Endothelial cell of umbilical vein (primary cell): ENCODE data around the gene TEX11. TPM values are rescaled to one million over a fixed set of nuclear protein-coding genes. Genes with fewer than 3 reads are reported as not detected.

Experiments used
- BruUV-seq: library from RNA; stranded (reverse); fragments of 400-500 nt; replicated peaks from 2 replicates; lab custom pipeline; 2021; lab: Mats Ljungman, UMichigan
- CTCF ChIA-PET: fragments of 300-600, 350-600 bp; sonication (Branson Sonifier 250); formaldehyde crosslinking; loops from one replicate; lab custom pipeline; 2021; ENCODE audit warnings: antibody characterized with exemption, inconsistent platforms; lab: Charles Lee
- POLR2A ChIA-PET: fragments of 300-600, 350-600 bp; sonication (Branson Sonifier 250); formaldehyde crosslinking; loops from one replicate; lab custom pipeline; 2021; ENCODE audit warnings: antibody characterized with exemption, inconsistent platforms; lab: Charles Lee
- DNase-seq: peaks from one replicate; pipeline ENCODE4 v3.0.0-alpha.2; 2011; ENCODE audit warnings: low read depth, low spot score
- FAIRE-seq: peaks from 2 replicates; lab custom pipeline; 2011; peaks lifted over from hg19 to GRCh38; lab: Jason Lieb, UNC
- H2AFZ ChIP-seq: 2 replicates; pipeline ENCODE4 v1.6.0; 2012; ENCODE audit warnings: low read depth, low read length, control low read depth, inconsistent platforms
- H3K27ac ChIP-seq: 2 replicates; pipeline ENCODE4 v1.5.1; 2011; ENCODE audit warnings: low read depth, mild to moderate bottlenecking, control low read depth, low read length, moderate library complexity; ENCODE audit not compliant: insufficient read depth
- H3K27me3 ChIP-seq, 2 experiments: 2 replicates each; pipeline versions ENCODE4 v1.6.0 to v1.6.1; 2011; ENCODE audit warnings: low read length in 2 of 2, mixed read lengths in 1 of 2; ENCODE audit not compliant: control insufficient read depth in 2 of 2, insufficient read depth in 2 of 2
- H3K36me3 ChIP-seq, 2 experiments: 2 replicates in 1 of 2; 3 replicates in 1 of 2; pipeline ENCODE4 v1.5.1; 2011; ENCODE audit warnings: low read length in 2 of 2, mild to moderate bottlenecking in 1 of 2, moderate library complexity in 1 of 2; ENCODE audit not compliant: control insufficient read depth in 2 of 2, insufficient read depth in 2 of 2; ENCODE audit errors: extremely low read depth in 1 of 2
- H3K4me1 ChIP-seq: 3 replicates; pipeline ENCODE4 v1.5.1; 2011; ENCODE audit warnings: mild to moderate bottlenecking, low read length; ENCODE audit not compliant: control insufficient read depth, insufficient read depth; ENCODE audit errors: extremely low read depth
- H3K4me2 ChIP-seq: 2 replicates; pipeline ENCODE4 v1.6.1; 2011; ENCODE audit warnings: low read length, control low read depth, mixed read lengths; ENCODE audit not compliant: insufficient read depth
- H3K4me3 ChIP-seq, 3 experiments: fragments of 200-600 bp in 1 of 3; sonication (generic), shearing (Covaris generic) in 1 of 3; replicated peaks in 1 of 3; 2 replicates each; pipeline ENCODE4 v1.5.1; 2011 to 2016; ENCODE audit warnings: control low read depth in 3 of 3, low read length in 3 of 3, mild to moderate bottlenecking in 2 of 3, inconsistent platforms in 1 of 3, low read depth in 1 of 3, moderate library complexity in 1 of 3; ENCODE audit not compliant: insufficient read depth in 1 of 3
- H3K79me2 ChIP-seq: 2 replicates; pipeline ENCODE4 v1.6.0; 2012; ENCODE audit warnings: low read length, inconsistent platforms; ENCODE audit not compliant: control insufficient read depth, insufficient read depth
- H3K9ac ChIP-seq: replicated peaks from 2 replicates; pipeline ENCODE3; 2011; ENCODE audit warnings: low read length, control low read depth; ENCODE audit not compliant: insufficient read depth; ENCODE audit errors: extremely low read depth
- H3K9me1 ChIP-seq: replicated peaks from 3 replicates; pipeline ENCODE4 v1.6.0; 2011; ENCODE audit warnings: mild to moderate bottlenecking, low read length; ENCODE audit not compliant: control insufficient read depth, insufficient read depth; ENCODE audit errors: extremely low read depth
- H3K9me3 ChIP-seq: replicated peaks from 2 replicates; pipeline ENCODE4 v1.5.1; 2012; ENCODE audit warnings: low read length, inconsistent platforms; ENCODE audit not compliant: control insufficient read depth, insufficient read depth
- H4K20me1 ChIP-seq: replicated peaks from 2 replicates; pipeline ENCODE3; 2011; ENCODE audit warnings: mild to moderate bottlenecking, low read length; ENCODE audit not compliant: control insufficient read depth, insufficient read depth; ENCODE audit errors: extremely low read depth
- EZH2 ChIP-seq: IDR thresholded peaks from 2 replicates; pipeline ENCODE4 v1.6.1; 2012; ENCODE audit warnings: borderline replicate concordance, low read depth, mild to moderate bottlenecking, moderate library complexity, low read length, inconsistent platforms; ENCODE audit not compliant: severe bottlenecking
- FOS ChIP-seq: IDR thresholded peaks from 2 replicates; pipeline ENCODE4 v1.6.1; 2011; ENCODE audit warnings: mild to moderate bottlenecking, low read length, moderate library complexity, borderline replicate concordance; ENCODE audit not compliant: insufficient read depth
- GATA2 ChIP-seq: IDR thresholded peaks from 2 replicates; pipeline ENCODE4 v1.7.0; 2011; ENCODE audit warnings: low read depth, mild to moderate bottlenecking, moderate library complexity, mixed read lengths, low read length; ENCODE audit not compliant: insufficient read length, insufficient read depth
- JUN ChIP-seq: IDR thresholded peaks from 2 replicates; pipeline ENCODE4 v1.6.1; 2011; ENCODE audit warnings: borderline replicate concordance, low read depth; ENCODE audit not compliant: insufficient read length, insufficient read depth
- MAX ChIP-seq: IDR thresholded peaks from 2 replicates; pipeline ENCODE4 v1.6.1; 2011; ENCODE audit not compliant: insufficient read depth, insufficient read length
- MYC ChIP-seq: IDR thresholded peaks from one replicate; pipeline ENCODE4 v1.6.1; 2011; ENCODE audit warnings: mild to moderate bottlenecking, low read depth, low read length
- POLR2A ChIP-seq: IDR thresholded peaks from 2 replicates; pipeline ENCODE4 v1.6.1; 2012; ENCODE audit warnings: low read depth, mild to moderate bottlenecking, control low read depth, low read length
- POLR2AphosphoS5 ChIP-seq: IDR thresholded peaks from 2 replicates; pipeline ENCODE4 v1.6.1; 2012; ENCODE audit warnings: low read depth, mild to moderate bottlenecking, control low read depth, low read length, moderate library complexity; ENCODE audit not compliant: insufficient read depth
- dilution Hi-C: fragments of 300-500 bp; cut with MboI; formaldehyde crosslinking; loops from one replicate; pipeline ENCODE4 v1.15.0; 2019; ENCODE audit warnings: low sequenced_read_pairs; ENCODE audit not compliant: extremely low pct_ligation_motif_present
- intact Hi-C: fragments of 100-400 bp; cut with micrococcal nuclease; formaldehyde crosslinking; loops from one replicate; pipeline ENCODE4 v1.10.0; 2022
- polyA plus RNA-seq, 4 experiments: library from polyadenylated mRNA; depleted of rRNA in 3 of 4; stranded (reverse) in 3 of 4; unstranded in 1 of 4; fragments of >200 nt; gene quantifications; 2 replicates each; pipeline versions ENCODE4 v1.2.1 to v1.2.3, GENCODE V29; 2011 to 2012; ENCODE audit warnings: missing spikeins in 1 of 4
- total RNA-seq: library from RNA; stranded (reverse); gene quantifications from 2 replicates; pipeline ENCODE4 v1.2.3, GENCODE V29; 2021
- TF ChIP-seq, protein P1 (sequence below), 2 donors: IDR thresholded peaks; 1 replicate in 1 of 2; 2 replicates in 1 of 2; pipeline ENCODE4 v1.5.1; 2011; ENCODE audit warnings: low read length in 2 of 2, mild to moderate bottlenecking in 2 of 2, moderate library complexity in 2 of 2, control low read depth in 1 of 2, inconsistent platforms in 1 of 2, low read depth in 1 of 2; ENCODE audit not compliant: insufficient read depth in 1 of 2; ENCODE audit errors: extremely low read depth in 1 of 2

TEX11 gene
- total and polyA plus RNA-seq, 2 donors (not counting 3 experiments of a cell fraction or from before 2014, with no cell fraction given) = not detected

- intact Hi-C loops = no loop called here
- ChIA-PET CTCF (no interaction called here), POLR2A (no interaction called here)
- Histone ChIP-seq H3K27ac (no peak overlapping the region), H3K9me3 (no peaks in the 10 kb centered on the region), H3K4me2 (no peak overlapping the region), H3K79me2 (no peaks in the 10 kb centered on the region), H2AFZ (no peak overlapping the region), H3K36me3 (no peaks in the 10 kb centered on the region), H3K4me3 (no peak overlapping the region), H3K9ac (no peak overlapping the region), H3K4me1 (no peaks in the 10 kb centered on the region), H3K27me3 (peaks cover 0 to 2% of the 10 kb centered on the region in 2 experiments), H3K9me1 (no peaks in the 10 kb centered on the region), H4K20me1 (no peaks in the 10 kb centered on the region)
- no peak for DNase-seq
- TF ChIP-seq EZH2 (no peak), FOS (no peak)
- BruUV-seq = no TSS peak
- dilution Hi-C loops = no loop called here
- no peak for FAIRE-seq
Measured at GRCh38 chrX:70921709-70922352, 13.3 kb upstream of the TEX11 start.

- Histone ChIP-seq H3K9me1 (no peaks in the 10 kb centered on the region), H3K79me2 (no peaks in the 10 kb centered on the region), H3K4me2 (no peak overlapping the region), H3K27ac (no peak overlapping the region), H3K9me3 (no peaks in the 10 kb centered on the region), H2AFZ (no peak overlapping the region), H3K4me1 (no peaks in the 10 kb centered on the region), H4K20me1 (no peaks in the 10 kb centered on the region), H3K9ac (no peak overlapping the region), H3K4me3 (no peak overlapping the region), H3K36me3 (no peaks in the 10 kb centered on the region), H3K27me3 (no peaks in the 10 kb centered on the region)
- ChIA-PET POLR2A (no interaction called here), CTCF (no interaction called here)
- DNase-seq = no peak
- dilution Hi-C loops = no loop called here
- intact Hi-C loops = no loop called here
- peak; percentile 75 for FAIRE-seq
- TF ChIP-seq JUN (no peak), MAX (no peak), POLR2AphosphoS5 (no peak), MYC (no peak), POLR2A (no peak), GATA2 (no peak), EZH2 (no peak), FOS (no peak)
- TF ChIP-seq, protein P1, sequence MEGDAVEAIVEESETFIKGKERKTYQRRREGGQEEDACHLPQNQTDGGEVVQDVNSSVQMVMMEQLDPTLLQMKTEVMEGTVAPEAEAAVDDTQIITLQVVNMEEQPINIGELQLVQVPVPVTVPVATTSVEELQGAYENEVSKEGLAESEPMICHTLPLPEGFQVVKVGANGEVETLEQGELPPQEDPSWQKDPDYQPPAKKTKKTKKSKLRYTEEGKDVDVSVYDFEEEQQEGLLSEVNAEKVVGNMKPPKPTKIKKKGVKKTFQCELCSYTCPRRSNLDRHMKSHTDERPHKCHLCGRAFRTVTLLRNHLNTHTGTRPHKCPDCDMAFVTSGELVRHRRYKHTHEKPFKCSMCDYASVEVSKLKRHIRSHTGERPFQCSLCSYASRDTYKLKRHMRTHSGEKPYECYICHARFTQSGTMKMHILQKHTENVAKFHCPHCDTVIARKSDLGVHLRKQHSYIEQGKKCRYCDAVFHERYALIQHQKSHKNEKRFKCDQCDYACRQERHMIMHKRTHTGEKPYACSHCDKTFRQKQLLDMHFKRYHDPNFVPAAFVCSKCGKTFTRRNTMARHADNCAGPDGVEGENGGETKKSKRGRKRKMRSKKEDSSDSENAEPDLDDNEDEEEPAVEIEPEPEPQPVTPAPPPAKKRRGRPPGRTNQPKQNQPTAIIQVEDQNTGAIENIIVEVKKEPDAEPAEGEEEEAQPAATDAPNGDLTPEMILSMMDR (IDR thresholded peaks at IDR 0.05; ENCODE audit: extremely low read depth in 1 of 2, insufficient read depth in 1 of 2, low read depth in 1 of 2, low read length in 2 of 2) = no peak
- no TSS peak for BruUV-seq
Measured at GRCh38 chrX:70916754-70917153, 8.2 kb upstream of the TEX11 start.
